GM18951 (cell line): Measurements from ENCODE around the gene MGAT4A.

Experiments
- POLR2A ChIP-seq: IDR thresholded peaks from 4 replicates; pipeline ENCODE4 v1.6.1; 2011; ENCODE audit warnings: mild to moderate bottlenecking; ENCODE audit not compliant: insufficient read length, insufficient read depth; ENCODE audit errors: extremely low read depth
- in situ Hi-C: fragments of 300-500 bp; cut with MboI; formaldehyde crosslinking; loops from one replicate; pipeline ENCODE4 v1.12.0; 2022; ENCODE audit warnings: low sequenced_read_pairs, mixed read lengths, inconsistent platforms; ENCODE audit not compliant: unreplicated experiment

The MGAT4A gene

GRCh38 chr2:98580656-98581284 lies 150.2 kb downstream of the MGAT4A start:
- TF ChIP-seq POLR2A = no peak
- in situ Hi-C loops = no loop called here

DNA sequence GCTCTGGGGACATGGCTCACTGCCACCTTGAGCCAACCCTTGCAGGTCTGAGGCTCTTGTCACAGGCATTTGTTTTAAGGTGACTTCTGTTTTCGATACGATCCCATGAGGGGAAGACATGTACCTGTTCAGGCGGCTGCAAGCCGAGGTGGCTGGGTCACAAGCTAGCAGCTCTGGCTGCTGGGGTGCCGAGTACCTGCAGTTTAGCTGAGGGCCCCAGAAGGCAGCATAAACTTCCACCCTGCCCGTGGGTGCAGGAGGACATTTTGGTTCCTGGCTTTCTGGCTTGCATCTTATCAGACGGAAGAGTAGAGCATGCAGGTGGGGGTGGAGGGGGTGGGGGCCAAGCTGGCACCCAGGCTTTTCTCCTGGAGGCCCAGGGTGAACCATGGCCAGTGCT lies 151.0 kb downstream of the MGAT4A start:
- in situ Hi-C loops = no loop called here
- TF ChIP-seq POLR2A = no peak

- TF ChIP-seq POLR2A = no peak
- in situ Hi-C loops = no loop called here
These were observed 152.7 kb downstream of the MGAT4A start for GRCh38 chr2:98578231-98578630.

- in situ Hi-C loops = no loop called here
- TF ChIP-seq POLR2A = no peak
These were observed 153.6 kb downstream of the MGAT4A start for GRCh38 chr2:98577313-98577712.

DNA sequence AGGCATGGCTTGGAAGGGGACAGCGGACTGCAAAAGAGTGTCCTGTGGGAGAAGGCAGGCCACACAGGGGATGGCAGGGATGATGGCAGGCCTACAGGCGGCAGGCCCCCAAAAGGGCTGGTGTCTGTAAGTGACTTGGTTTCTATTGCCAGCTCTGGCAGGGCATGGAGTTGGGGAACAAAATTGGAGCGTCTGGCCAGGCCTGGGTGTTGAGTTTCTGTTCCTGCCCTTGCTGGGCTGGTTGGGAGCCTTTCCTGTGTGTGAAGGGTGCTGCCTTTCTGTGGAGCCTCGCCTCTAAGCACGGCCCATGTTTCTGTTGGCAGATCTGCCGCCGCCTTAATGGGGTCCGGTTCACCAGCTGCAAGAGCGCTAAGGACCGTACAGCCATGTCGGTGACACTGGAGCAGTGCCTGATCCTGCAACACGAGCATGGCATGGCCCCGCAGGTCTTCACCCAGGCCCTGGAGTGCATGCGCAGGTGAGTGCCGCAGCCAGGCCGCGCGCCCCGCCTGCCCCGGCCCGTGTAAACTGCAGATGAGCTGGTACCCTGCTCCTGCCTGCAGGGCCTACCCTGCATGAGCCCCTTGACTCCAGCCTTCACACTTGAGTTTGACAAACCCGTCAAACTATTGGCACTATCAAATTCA lies 154.1 kb downstream of the MGAT4A start:
- in situ Hi-C loops = no loop called here
- TF ChIP-seq POLR2A = no peak

DNA sequence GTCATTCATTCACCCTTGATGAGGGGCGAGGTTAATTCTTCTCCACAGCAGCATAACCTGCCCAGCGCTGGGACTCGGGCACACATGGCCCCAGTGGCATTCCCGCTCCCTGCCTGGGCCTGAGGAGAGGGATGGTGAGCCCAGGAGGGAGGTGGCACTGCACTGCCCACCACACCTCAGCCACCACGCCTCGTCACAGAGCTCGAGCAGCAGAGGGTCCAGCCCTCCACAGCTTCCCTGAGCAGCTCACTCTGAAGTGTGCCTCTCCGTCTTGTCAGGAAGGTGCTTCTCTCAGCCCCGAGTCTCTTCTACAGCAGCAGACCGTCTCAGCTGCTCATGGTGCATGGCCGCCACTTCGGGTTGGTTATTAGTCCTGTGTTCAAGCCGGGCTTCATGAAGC lies 157.5 kb downstream of the MGAT4A start:
- in situ Hi-C loops = no loop called here
- no peak for TF ChIP-seq POLR2A

DNA sequence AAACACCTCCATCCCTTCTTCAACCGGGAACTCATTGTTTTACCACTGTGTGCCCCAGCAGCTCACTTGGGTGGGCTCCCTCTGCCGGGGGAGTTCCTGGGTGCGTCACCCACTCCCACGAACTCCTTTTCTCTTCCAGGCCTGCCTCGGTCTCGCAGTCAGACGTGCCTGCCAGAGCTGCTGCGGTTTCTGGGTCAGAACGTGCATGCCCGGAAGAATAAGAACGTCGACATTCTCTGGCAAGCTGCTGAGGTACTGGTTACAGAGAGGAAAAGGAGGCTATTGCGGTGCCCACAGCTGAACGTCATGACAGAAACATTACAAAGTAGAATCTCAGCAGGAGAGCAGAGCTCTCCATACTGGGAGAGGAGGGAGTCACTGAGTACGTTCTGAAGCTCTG lies 158.3 kb downstream of the MGAT4A start:
- TF ChIP-seq POLR2A = no peak
- in situ Hi-C loops = no loop called here

DNA sequence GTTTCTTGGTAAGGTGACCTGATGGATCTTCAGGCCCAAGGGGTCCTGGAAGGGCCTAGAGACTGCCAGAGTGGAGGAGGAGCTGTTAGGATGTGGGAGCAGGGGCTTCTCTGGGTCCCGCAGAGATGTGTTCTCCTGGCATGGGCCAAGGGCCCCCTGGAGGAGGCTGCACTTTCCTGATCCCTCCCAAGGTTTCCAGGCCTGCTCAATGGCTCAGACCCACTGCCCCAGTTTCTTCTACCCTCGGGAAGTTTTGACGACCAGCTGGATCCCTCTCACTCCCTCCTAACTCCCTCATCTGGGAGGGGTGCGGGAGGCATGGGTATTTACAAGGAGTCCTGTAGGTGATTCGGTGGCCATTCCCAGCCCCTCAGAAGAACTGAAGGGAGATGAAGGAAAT lies 158.7 kb downstream of the MGAT4A start:
- in situ Hi-C loops = no loop called here
- no peak for TF ChIP-seq POLR2A

DNA sequence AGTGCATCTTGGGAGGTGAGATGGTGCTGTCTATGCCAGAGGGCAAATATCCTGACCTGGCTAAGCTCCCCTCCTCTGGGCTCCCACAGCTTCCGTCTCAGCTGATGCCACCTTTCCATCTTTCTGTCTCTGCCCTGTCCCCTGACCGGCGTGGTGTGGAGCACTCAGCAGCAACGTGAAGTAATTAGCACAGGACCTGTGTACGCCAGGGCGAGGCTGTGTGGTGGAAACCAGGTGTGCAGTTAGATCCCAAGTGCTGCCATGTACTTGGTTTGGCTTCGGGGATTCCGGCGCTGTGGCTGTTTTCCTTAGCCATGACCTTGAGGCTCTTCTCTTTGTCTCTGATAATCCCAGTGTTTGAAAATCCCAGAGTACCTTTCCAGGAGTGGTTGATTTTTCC lies 159.1 kb downstream of the MGAT4A start:
- in situ Hi-C loops = no loop called here

GRCh38 chr2:98571121-98571701 lies 159.7 kb downstream of the MGAT4A start:
- in situ Hi-C loops = no loop called here
- TF ChIP-seq POLR2A = no peak

More for the DNA sequence above, 159.1 kb downstream of the MGAT4A start:
- TF ChIP-seq POLR2A = no peak

GRCh38 chr2:98570356-98570755 lies 160.6 kb downstream of the MGAT4A start:
- in situ Hi-C loops = no loop called here
- no peak for TF ChIP-seq POLR2A

DNA sequence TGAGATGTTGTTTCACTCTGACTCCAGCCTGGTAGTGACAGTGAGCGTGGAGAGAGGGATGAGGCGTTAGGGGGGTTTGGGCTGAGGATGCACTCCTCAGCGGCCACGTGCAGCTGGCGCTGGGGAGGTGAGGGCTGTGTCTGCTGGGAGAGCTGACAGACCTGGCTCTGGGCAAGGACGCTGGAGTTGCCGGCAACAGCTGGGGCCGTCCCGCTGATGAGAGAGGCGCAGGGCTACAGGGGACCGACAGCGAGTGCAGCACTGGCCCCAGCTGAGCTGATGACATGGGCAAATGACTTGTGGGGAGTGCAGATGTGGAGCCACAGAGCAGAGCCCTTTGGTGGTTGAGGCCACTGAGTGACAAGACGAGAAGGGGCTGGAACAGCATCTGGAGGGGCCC lies 161.0 kb downstream of the MGAT4A start:
- in situ Hi-C loops = no loop called here
- no peak for TF ChIP-seq POLR2A

- in situ Hi-C loops = no loop called here
- no peak for TF ChIP-seq POLR2A
These were observed 161.6 kb downstream of the MGAT4A start for GRCh38 chr2:98569197-98569793.
